VCaP (cell line): Measurements from ENCODE around the gene SLC22A17.

ENCODE experiments used
- H3K27ac ChIP-seq: fragments of 450-650 bp; 2 replicates; pipeline ENCODE4 v1.5.1; 2017
- CTCF ChIP-seq: fragments of 450-650 bp; conservative IDR thresholded peaks from 2 replicates; pipeline ENCODE4 v1.5.1; 2017; ENCODE audit warnings: mild to moderate bottlenecking, moderate library complexity

Gene SLC22A17

GRCh38 chr14:23375527-23376251 is 23.0 kb upstream of the SLC22A17 start:
- H3K27ac ChIP-seq = no peak overlapping the region
- TF ChIP-seq CTCF = no peak

- TF ChIP-seq CTCF = no peak
- no peak overlapping the region for H3K27ac ChIP-seq
These were observed 20.4 kb upstream of the SLC22A17 start for GRCh38 chr14:23373041-23373440.

GRCh38 chr14:23372509-23372908 is 19.8 kb upstream of the SLC22A17 start, which contains the start of gene IL25:
TSS of gene IL25 (plus strand) at chr14:23372809.
- TF ChIP-seq CTCF = no peak
- H3K27ac ChIP-seq = no peak within 1 kb of the TSS

GRCh38 chr14:23371865-23372264 is 19.2 kb upstream of the SLC22A17 start:
- no peak overlapping the region for H3K27ac ChIP-seq
- TF ChIP-seq CTCF = no peak

- H3K27ac ChIP-seq = no peak overlapping the region
- no peak for TF ChIP-seq CTCF
These were observed 17.5 kb upstream of the SLC22A17 start for GRCh38 chr14:23370221-23370620.

- no peak for TF ChIP-seq CTCF
These were observed 13.8 kb upstream of the SLC22A17 start for GRCh38 chr14:23366426-23366921.

GRCh38 chr14:23365732-23366425 is 13.2 kb upstream of the SLC22A17 start:
- no peak overlapping the region for H3K27ac ChIP-seq

More at GRCh38 chr14:23366426-23366921, 13.8 kb upstream of the SLC22A17 start:
- no peak overlapping the region for H3K27ac ChIP-seq

More at GRCh38 chr14:23365732-23366425, 13.2 kb upstream of the SLC22A17 start:
- no peak for TF ChIP-seq CTCF
